GM12872 (cell line): Measurements from ENCODE around the gene MRRF.

Source experiments
- CTCF ChIP-seq: IDR thresholded peaks from 3 replicates; pipeline ENCODE4 v1.5.1; 2011; ENCODE audit warnings: low read depth, mild to moderate bottlenecking, low read length, moderate library complexity; ENCODE audit not compliant: insufficient read depth

The MRRF gene

GRCh38 chr9:122309861-122310260, 45.2 kb downstream of the MRRF start:
- no peak for TF ChIP-seq CTCF

- no peak for TF ChIP-seq CTCF
Observed at GRCh38 chr9:122314165-122314564, 49.5 kb downstream of the MRRF start.

- TF ChIP-seq CTCF = no peak
Observed at GRCh38 chr9:122315534-122315933, 50.9 kb downstream of the MRRF start.

GRCh38 chr9:122318284-122318683, 53.6 kb downstream of the MRRF start:
- TF ChIP-seq CTCF = no peak

- no peak for TF ChIP-seq CTCF
Observed at GRCh38 chr9:122320413-122320881, 55.8 kb downstream of the MRRF start.

GRCh38 chr9:122322553-122322952, 57.9 kb downstream of the MRRF start:
- TF ChIP-seq CTCF = no peak

GRCh38 chr9:122325124-122325523, 60.4 kb downstream of the MRRF start:
- TF ChIP-seq CTCF = no peak

- TF ChIP-seq CTCF = no peak
Observed at GRCh38 chr9:122327175-122327574, 62.5 kb downstream of the MRRF start.
